C4-2B (cell line): ENCODE measurements around the gene KATNAL1.

Experiments
- H3K27ac ChIP-seq: fragments of 450-650 bp; 2 replicates; pipeline ENCODE4 v1.5.1; 2017
- ZFX ChIP-seq: fragments of 450-650 bp; IDR thresholded peaks from 2 replicates; pipeline ENCODE4 v1.6.1; 2017
- TF ChIP-seq, protein P1 (sequence below): fragments of 450-650 bp; conservative IDR thresholded peaks from 2 replicates; pipeline ENCODE4 v1.5.1; 2017; ENCODE audit warnings: mild to moderate bottlenecking

Gene KATNAL1

DNA sequence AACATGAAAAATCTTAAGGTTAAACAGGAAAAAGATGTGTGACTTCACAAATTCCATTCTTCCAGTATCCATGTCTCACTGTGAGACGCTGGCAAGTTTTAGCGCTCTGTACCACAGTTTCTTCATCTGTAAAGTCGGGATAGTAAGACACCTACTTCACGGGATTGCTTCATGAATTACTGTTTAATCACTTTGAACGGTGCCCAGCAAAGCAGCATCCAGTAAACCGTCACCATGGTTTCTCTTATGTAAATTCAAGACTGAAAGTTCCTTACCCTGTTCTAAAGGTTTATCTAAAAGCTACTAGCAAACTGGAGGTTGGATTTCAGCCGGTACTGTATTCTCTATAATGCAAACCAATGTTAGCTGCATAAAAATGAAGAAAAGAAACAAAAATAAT, 53.5 kb downstream of the KATNAL1 start:
- no peak overlapping the region for H3K27ac ChIP-seq

DNA sequence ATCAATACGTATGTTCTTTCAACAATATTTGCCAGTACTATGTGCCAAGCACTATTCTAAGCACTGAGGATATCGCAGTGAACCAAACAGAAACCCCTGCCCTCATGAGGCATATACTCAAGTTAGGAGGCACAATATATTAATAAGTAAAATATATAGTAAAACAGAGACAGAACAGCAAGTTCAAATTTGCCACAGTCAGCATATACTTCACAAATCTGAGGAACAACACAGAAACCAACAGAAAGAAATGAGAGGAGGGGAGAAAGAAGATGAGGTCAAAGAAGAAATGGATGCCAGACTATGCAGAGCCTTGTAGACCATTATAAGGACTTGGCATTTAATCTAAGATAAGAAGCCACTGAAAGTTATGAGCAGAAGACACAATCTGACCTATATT, 59.9 kb downstream of the KATNAL1 start:
- H3K27ac ChIP-seq, result no peak overlapping the region
- no peak for TF ChIP-seq ZFX
- TF ChIP-seq, protein P1, sequence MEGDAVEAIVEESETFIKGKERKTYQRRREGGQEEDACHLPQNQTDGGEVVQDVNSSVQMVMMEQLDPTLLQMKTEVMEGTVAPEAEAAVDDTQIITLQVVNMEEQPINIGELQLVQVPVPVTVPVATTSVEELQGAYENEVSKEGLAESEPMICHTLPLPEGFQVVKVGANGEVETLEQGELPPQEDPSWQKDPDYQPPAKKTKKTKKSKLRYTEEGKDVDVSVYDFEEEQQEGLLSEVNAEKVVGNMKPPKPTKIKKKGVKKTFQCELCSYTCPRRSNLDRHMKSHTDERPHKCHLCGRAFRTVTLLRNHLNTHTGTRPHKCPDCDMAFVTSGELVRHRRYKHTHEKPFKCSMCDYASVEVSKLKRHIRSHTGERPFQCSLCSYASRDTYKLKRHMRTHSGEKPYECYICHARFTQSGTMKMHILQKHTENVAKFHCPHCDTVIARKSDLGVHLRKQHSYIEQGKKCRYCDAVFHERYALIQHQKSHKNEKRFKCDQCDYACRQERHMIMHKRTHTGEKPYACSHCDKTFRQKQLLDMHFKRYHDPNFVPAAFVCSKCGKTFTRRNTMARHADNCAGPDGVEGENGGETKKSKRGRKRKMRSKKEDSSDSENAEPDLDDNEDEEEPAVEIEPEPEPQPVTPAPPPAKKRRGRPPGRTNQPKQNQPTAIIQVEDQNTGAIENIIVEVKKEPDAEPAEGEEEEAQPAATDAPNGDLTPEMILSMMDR, result no peak

More for the DNA sequence above, 53.5 kb downstream of the KATNAL1 start:
- TF ChIP-seq ZFX, result no peak
- TF ChIP-seq, protein P1, result no peak

DNA sequence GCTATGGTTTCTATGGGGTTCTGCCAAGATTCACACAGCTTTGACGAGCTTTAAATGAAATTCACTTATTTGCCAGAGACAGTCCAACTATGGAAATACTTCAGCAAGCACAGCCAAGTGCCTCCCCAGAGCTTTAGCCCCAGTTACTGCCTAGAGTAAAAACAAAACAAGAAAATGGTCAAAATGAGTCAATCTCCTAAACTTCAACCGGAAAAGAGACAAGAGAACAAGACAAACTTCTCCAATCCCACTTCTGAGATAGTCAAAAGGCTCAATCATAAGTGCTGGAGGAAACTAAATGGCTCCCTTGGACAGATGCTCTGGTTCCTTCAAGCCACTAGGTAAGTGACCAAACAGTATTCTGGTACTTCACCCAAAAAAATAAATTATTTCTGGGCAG, 65.8 kb downstream of the KATNAL1 start:
- H3K27ac ChIP-seq, result no peak overlapping the region
- no peak for TF ChIP-seq ZFX
- TF ChIP-seq, protein P1, result no peak

DNA sequence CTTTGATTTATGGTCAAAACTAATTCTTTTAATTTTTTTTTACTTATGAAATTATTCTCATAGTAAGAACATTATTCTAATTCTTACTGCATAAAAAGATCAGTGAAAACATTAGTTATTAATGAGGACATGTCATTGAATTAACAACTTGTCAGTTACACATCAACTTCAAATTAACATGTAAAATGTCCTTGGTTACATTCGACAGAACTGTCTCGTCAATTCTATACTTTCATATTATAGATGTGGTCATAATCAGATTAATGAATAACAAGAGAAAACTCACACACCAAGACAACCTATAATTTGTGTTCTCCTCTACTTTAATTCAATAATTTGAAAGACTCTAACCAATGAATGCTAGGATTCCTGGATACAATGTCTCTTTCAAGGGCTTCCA, 66.7 kb downstream of the KATNAL1 start:
- no peak overlapping the region for H3K27ac ChIP-seq
- TF ChIP-seq ZFX, result no peak
- TF ChIP-seq, protein P1, result no peak

DNA sequence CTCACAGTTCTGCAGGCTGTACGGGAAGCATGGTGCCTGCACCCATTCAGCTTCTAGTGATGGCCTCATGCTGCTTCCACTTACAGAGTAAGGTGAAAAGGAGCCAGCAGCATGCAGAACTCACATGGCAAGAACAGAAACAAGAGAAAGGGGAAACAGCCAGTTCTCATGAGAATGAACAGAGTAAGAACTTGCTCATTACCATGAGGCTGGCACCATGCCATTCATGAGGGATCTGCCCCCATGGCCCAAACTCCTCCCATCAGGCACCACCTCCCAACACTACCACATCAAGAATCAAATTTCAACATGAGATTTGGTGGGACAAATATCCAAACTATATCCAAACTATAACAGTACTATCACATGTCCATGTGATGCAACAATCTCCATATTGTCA, 72.1 kb downstream of the KATNAL1 start:
- H3K27ac ChIP-seq, result no peak overlapping the region; the same call in 1 of the 2 replicates
- TF ChIP-seq, protein P1, result no peak
- no peak for TF ChIP-seq ZFX

DNA sequence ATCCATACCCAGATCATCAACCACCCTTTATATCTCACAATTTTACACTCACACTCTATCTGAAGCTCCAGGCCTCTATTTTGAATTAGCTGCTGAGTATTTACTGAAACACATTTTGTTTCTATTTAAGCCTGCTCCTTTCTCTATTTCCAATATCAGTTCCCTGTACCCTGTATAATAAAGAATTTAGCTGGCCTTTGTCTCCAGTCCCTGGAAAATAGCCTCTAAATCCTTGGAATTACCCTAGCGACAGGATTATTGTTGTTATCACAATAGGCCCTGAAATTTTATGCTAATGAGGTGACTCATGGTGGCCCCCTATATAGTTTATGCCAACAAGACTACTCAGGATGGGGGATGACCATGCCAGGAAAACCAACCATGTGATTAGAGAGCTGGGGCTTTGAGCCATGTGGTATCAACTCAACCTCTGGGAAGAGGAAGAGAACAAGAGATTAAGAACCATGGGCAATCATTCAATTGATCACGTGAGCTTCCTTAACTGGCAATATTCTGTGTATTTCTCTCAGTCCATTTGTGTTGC, 72.7 kb downstream of the KATNAL1 start:
- no peak for TF ChIP-seq ZFX
- TF ChIP-seq, protein P1, result no peak
- no peak overlapping the region; the same call in 1 of the 2 replicates for H3K27ac ChIP-seq

DNA sequence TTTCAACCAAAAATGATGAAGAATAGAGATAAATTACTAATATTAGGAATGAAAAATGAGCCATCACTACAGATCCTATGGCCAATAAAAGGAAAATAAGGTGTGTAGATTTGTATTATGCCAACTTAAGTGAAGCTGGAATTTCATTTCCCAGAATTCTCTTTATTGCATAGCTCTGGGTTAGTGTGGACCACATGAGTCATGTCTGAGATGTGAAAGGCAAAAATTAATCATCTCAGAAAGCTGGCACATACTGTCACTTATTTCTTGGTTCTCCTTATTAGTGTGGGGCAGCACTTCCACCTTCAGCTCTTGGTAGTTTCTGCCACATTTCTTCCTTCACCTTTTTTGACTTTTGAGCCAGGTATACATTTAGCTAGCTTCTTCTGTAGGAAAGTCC, 82.6 kb downstream of the KATNAL1 start:
- no peak overlapping the region for H3K27ac ChIP-seq
- TF ChIP-seq, protein P1, result no peak
- TF ChIP-seq ZFX, result no peak
